K562 (cell line): ENCODE data around the gene CELSR1. TPM values are rescaled to one million over a fixed set of nuclear protein-coding genes. Genes with fewer than 3 reads are reported as not detected.

Experiments used
- ATAC-seq: fragments of 200-7000 bp; cut with Tn5 transposase; 3 replicates; pipeline ENCODE4 v1.9.1; 2020; ENCODE audit warnings: moderate library complexity
- BruUV-seq: library from RNA; stranded (reverse); fragments of 400-500 nt; replicated peaks from 2 replicates; lab custom pipeline; 2021; lab: Mats Ljungman, UMichigan
- CTCF ChIA-PET: fragments of 300-600 bp; formaldehyde crosslinking; extraction: SDS; loops from one replicate; lab custom pipeline; 2021; ENCODE audit warnings: low intra/inter-chr PET ratio; lab: Yijun Ruan, JAX
- POLR2A ChIA-PET: fragments of 300-600, 350-650 bp; sonication (Branson Sonifier 250); formaldehyde crosslinking; extraction: SDS; loops from one replicate; lab custom pipeline; 2021; ENCODE audit warnings: antibody characterized with exemption, inconsistent platforms; lab: Yijun Ruan, JAX
- DNase-seq, 4 experiments: peaks; one replicate each; pipeline versions ENCODE4 v3.0.0 to v3.0.0-alpha.2; 2011 to 2018; ENCODE audit warnings: low spot score in 3 of 4, mixed read lengths in 3 of 4; ENCODE audit errors: extremely low read depth in 1 of 4
- FAIRE-seq: peaks from 2 replicates; lab custom pipeline; 2011; peaks lifted over from hg19 to GRCh38; lab: Jason Lieb, UNC
- H2AFZ ChIP-seq: 2 replicates; pipeline ENCODE4 v1.6.0; 2011; ENCODE audit warnings: low read depth, low read length, control low read depth, inconsistent platforms
- H3K27ac ChIP-seq: fragments of 200-600 bp; 3 replicates; pipeline ENCODE4 v1.8.0; 2011; ENCODE audit warnings: low read depth, mild to moderate bottlenecking, control low read depth, inconsistent platforms, low read length, moderate library complexity, mixed read lengths; ENCODE audit errors: extremely low read depth
- H3K27me3 ChIP-seq, 2 experiments: fragments of 300-600 bp in 1 of 2; 2 replicates in 1 of 2; 3 replicates in 1 of 2; pipeline versions ENCODE4 v1.6.0 to v1.8.0; 2011; ENCODE audit warnings: inconsistent platforms in 2 of 2, low read length in 2 of 2, mild to moderate bottlenecking in 1 of 2, mixed read lengths in 1 of 2, moderate library complexity in 1 of 2; ENCODE audit not compliant: control insufficient read depth in 2 of 2, insufficient read depth in 2 of 2
- H3K36me3 ChIP-seq: fragments of 300-600 bp; 3 replicates; pipeline ENCODE4 v1.8.0; 2011; ENCODE audit warnings: mild to moderate bottlenecking, low read length, inconsistent platforms; ENCODE audit not compliant: control insufficient read depth, insufficient read depth
- H3K4me1 ChIP-seq, 2 experiments: fragments of 200-600 bp in 1 of 2; replicated peaks in 1 of 2; 2 replicates in 1 of 2; 3 replicates in 1 of 2; pipeline versions ENCODE4 v1.5.1 to v1.8.0; 2011; ENCODE audit warnings: inconsistent platforms in 2 of 2, low read length in 2 of 2, mild to moderate bottlenecking in 1 of 2, mixed read lengths in 1 of 2, moderate library complexity in 1 of 2; ENCODE audit not compliant: control insufficient read depth in 2 of 2, insufficient read depth in 2 of 2
- H3K4me2 ChIP-seq: 2 replicates; pipeline ENCODE4 v1.6.1; 2011; ENCODE audit warnings: low read length, control low read depth, inconsistent platforms, mixed read lengths; ENCODE audit not compliant: insufficient read depth
- H3K4me3 ChIP-seq: fragments of 200-600 bp; sonication (generic), shearing (Covaris generic); 2 replicates; pipeline ENCODE4 v1.5.1; 2016; ENCODE audit warnings: control low read depth, inconsistent platforms
- H3K79me2 ChIP-seq: fragments of 200-600 bp; 3 replicates; pipeline ENCODE4 v1.8.0; 2011; ENCODE audit warnings: low read length, inconsistent platforms; ENCODE audit not compliant: control insufficient read depth, insufficient read depth
- H3K9ac ChIP-seq, 2 experiments: 2 replicates each; pipeline versions ENCODE4 v1.6.0 to v1.6.1; 2011; ENCODE audit warnings: low read depth in 2 of 2, low read length in 2 of 2, control low read depth in 1 of 2, inconsistent platforms in 1 of 2, mild to moderate bottlenecking in 1 of 2, mixed read lengths in 1 of 2; ENCODE audit not compliant: insufficient read depth in 1 of 2
- H3K9me1 ChIP-seq: one replicate; pipeline ENCODE4 v1.6.0; 2011; ENCODE audit warnings: inconsistent platforms, mild to moderate bottlenecking, low read length, moderate library complexity; ENCODE audit not compliant: control insufficient read depth, insufficient read depth
- H3K9me3 ChIP-seq: replicated peaks from 2 replicates; pipeline ENCODE4 v1.5.1; 2011; ENCODE audit warnings: low read depth, low read length, inconsistent platforms; ENCODE audit not compliant: control insufficient read depth, insufficient read depth
- H4K20me1 ChIP-seq: replicated peaks from 2 replicates; pipeline ENCODE4 v1.6.1; 2011; ENCODE audit warnings: low read length, inconsistent platforms, mixed read lengths; ENCODE audit not compliant: control insufficient read depth, insufficient read depth
- FOXM1 ChIP-seq, 2 experiments: fragments of 450-650 bp in 1 of 2; sonication (generic) in 1 of 2; formaldehyde crosslinking in 1 of 2; IDR thresholded peaks; 2 replicates each; pipeline versions ENCODE4 v1.6.1 to v1.9.0; 2017 to 2022; ENCODE audit warnings: low read depth in 2 of 2, mild to moderate bottlenecking in 2 of 2, missing genetic modification reagents in 1 of 2, moderate library complexity in 1 of 2
- MCM7 ChIP-seq, 2 experiments: fragments of 450-650 bp; IDR thresholded peaks; 2 replicates each; pipeline ENCODE4 v1.6.1; 2016 to 2018
- NFE2L1 ChIP-seq: fragments of 450-650 bp; IDR thresholded peaks from 2 replicates; pipeline ENCODE4 v1.6.1; 2016; ENCODE audit warnings: missing genetic modification characterization, low read depth, mild to moderate bottlenecking, missing compliant biosample characterization, moderate library complexity, borderline replicate concordance
- SMAD3 ChIP-seq: fragments of 450-650 bp; formaldehyde crosslinking; conservative IDR thresholded peaks from 2 replicates; pipeline ENCODE4 v1.4.0; 2020; ENCODE audit warnings: mild to moderate bottlenecking
- SRSF1 ChIP-seq: fragments of 200-400 bp; formaldehyde crosslinking; IDR thresholded peaks from 2 replicates; pipeline ENCODE4 v1.6.1; 2017; ENCODE audit warnings: mild to moderate bottlenecking, low read depth, low read length, moderate library complexity
- TCFL5 ChIP-seq: fragments of 250-450 bp; sonication (Bioruptor Pico); conservative IDR thresholded peaks from 2 replicates; pipeline ENCODE4 v1.6.1; 2021; ENCODE audit warnings: mild to moderate bottlenecking, moderate library complexity, matching md5 sums
- ZNF778 ChIP-seq: fragments of 450-650 bp; formaldehyde crosslinking; IDR thresholded peaks from 2 replicates; pipeline ENCODE4 v1.4.0; 2020; ENCODE audit warnings: mild to moderate bottlenecking, moderate library complexity
- WGBS: fragments of 100-300 bp; shearing (Covaris generic); methylation state at CpG from one replicate; pipeline ENCODE4 v1.1.6; 2016; ENCODE audit warnings: low coverage, mixed read lengths; ENCODE audit not compliant: insufficient coverage; ENCODE audit errors: missing lambda C conversion rate; 5-methylcytosine and 5-hydroxymethylcytosine counted together
- in situ Hi-C: fragments of 300-500 bp; cut with MboI; formaldehyde crosslinking; loops from 4 replicates; pipeline ENCODE4 v1.15.0; 2018; ENCODE audit warnings: inconsistent platforms, mixed read lengths
- intact Hi-C: fragments of 100-400 bp; cut with micrococcal nuclease; formaldehyde crosslinking; loops from 2 replicates; pipeline ENCODE4 v1.14.2; 2022
- polyA plus RNA-seq, 8 experiments: library from polyadenylated mRNA; depleted of rRNA in 4 of 8; stranded (reverse) in 5 of 8; unstranded in 3 of 8; fragments of >200 nt; fragmentation: Nextera tagmentation in 2 of 8; fragmentation: Illumina TruSeq in 1 of 8; extraction: Ambion mirVana in 2 of 8; extraction: Trizol in 1 of 8; gene quantifications; 2 replicates each; pipeline versions ENCODE4 v1.2.1 to v1.2.3, GENCODE V29; 2011 to 2014; ENCODE audit warnings: inconsistent platforms in 1 of 8, missing spikeins in 1 of 8
- total RNA-seq, 7 experiments: library from RNA; depleted of rRNA in 6 of 7; stranded (reverse); fragments of >200 nt in 6 of 7; fragmentation: Illumina TruSeq in 2 of 7; extraction: Trizol in 2 of 7; gene quantifications; 2 replicates each; pipeline versions ENCODE4 v1.2.1 to v1.2.3, GENCODE V29; 2011 to 2021; ENCODE audit warnings: low replicate concordance in 1 of 7
- TF ChIP-seq, protein P1 (sequence below): fragments of 250-450 bp; sonication (Bioruptor Pico); IDR thresholded peaks from 2 replicates; pipeline ENCODE4 v1.8.0; 2022; ENCODE audit warnings: moderate library complexity, mild to moderate bottlenecking, inconsistent platforms

The CELSR1 gene
- total and polyA plus RNA-seq, 9 of the 15 experiments (the other 6 are each of a cell fraction or from before 2014, with no cell fraction given) = under 0.01 to 0.09 TPM; not detected in 7

DNA sequence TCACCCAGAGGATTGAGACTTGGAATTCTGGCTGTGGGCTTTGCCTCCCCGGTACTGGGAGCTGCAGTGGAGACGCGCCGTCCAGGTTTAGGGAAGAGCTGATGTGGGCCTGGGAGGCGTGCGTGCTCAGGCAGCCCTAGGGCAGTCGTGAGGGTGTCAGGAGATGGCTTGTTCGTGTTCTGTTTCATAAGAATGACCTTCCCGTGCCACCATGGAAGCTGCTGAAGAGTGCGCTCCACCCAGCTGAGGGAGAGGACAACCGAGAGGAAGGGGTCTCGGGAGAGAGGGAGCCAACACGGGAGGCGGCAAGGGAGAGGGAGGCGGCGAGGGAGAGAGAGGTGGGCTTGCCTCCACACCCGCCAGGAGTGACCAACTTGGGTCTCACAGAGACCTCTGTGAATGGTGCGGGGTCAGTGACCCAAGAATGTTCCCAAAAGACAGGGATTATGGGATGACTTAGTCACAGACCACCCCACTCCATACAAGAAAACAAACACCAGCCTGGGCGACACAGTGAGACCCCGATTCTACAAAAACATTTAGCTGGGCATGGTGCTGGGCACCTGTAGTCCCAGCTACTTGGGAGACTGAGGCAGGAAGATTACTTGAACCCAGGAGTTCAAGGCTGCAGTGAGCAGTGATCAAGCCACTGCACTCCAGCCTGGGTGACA, 216.6 kb downstream of the CELSR1 start (continued):
- TF ChIP-seq, protein P1, sequence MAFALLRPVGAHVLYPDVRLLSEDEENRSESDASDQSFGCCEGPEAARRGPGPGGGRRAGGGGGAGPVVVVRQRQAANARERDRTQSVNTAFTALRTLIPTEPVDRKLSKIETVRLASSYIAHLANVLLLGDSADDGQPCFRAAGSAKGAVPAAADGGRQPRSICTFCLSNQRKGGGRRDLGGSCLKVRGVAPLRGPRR (CRISPR knock-in tag) = no peak
- TF ChIP-seq FOXM1 (IDR thresholded peaks at IDR 0.05; ENCODE audit: low read depth) = no peak
- no peak for TF ChIP-seq FOXM1 (CRISPR knock-in tag; IDR thresholded peaks at IDR 0.05; ENCODE audit: low read depth)

DNA sequence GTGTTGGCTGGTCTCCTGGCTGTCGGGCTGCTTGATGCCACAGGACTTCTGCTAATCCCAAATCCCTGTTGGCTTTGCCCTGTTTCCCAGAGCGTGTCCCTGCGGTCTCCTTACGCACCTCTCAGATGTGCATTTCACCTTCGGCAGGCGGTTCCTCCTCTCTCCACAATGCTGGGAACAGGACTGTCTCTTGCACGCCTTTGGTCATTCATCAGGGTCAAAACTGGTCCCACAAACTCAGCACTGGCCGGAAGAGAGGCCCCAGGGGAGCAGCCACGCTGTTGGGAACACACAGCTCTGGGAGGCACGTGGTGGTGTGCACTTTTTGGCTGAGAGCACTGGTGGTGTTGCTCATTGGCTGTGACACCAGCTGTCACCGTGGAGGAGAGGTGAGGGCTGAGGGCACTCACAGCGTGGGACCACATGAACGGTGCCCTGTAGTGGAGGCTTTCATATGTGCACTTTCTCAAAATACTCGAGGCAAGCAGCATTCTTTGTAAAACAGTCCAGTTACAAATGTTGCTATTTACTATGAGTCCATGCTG, 217.2 kb downstream of the CELSR1 start:
- Histone ChIP-seq H3K27ac (no peak overlapping the region), H3K9me1 (no peaks in the 10 kb centered on the region), H3K79me2 (no peaks in the 10 kb centered on the region), H3K27me3 (no peaks in the 10 kb centered on the region), H3K9me3 (no peaks in the 10 kb centered on the region), H3K4me1 (no peaks in the 10 kb centered on the region), H4K20me1 (no peaks in the 10 kb centered on the region), H2AFZ (no peak overlapping the region), H3K36me3 (peaks cover 58% of the 10 kb centered on the region; the same call in 2 of the 3 replicates), H3K9ac (no peak overlapping the region), H3K4me2 (no peak overlapping the region), H3K4me3 (no peak overlapping the region)
- ATAC-seq (no peak), DNase-seq (no peak), FAIRE-seq (no peak)
- 78% methylated on average over 9 of the region's 14 CpGs for whole genome bisulfite sequencing
- BruUV-seq = no TSS peak
- POLR2A ChIA-PET = interaction anchor here (0.6 to 1.6 kb wide), 5 partner anchors 12 to 31 kb away, joined by 3 to 4 read pairs (median 3); no protein-coding TSS in a partner anchor
- TF ChIP-seq ZNF778 (CRISPR knock-in tag) (no peak), SMAD3 (no peak), NFE2L1 (tag) (no peak), MCM7 (IDR thresholded peaks at IDR 0.05) (no peak), SRSF1 (no peak), TCFL5 (CRISPR knock-in tag) (no peak)
- in situ Hi-C loops = loop anchor here (25.0 kb wide), 1 partner anchor 308 kb away; no protein-coding TSS in a partner anchor
- intact Hi-C loops = no loop called here
- CTCF ChIA-PET = no interaction called here
